Psoas muscle (tissue), 8 donors: Measurements from ENCODE around the gene SEMA6D. TPM values are rescaled to one million over a fixed set of nuclear protein-coding genes. Genes with fewer than 3 reads are reported as not detected.

Source experiments
- ATAC-seq, 4 donors: fragments of 200-7000 bp; cut with Tn5 transposase; one replicate each; pipeline ENCODE4 v1.9.1; 2020; ENCODE audit warnings: moderate library complexity in 3 of 4, mild to moderate bottlenecking in 2 of 4
- DNase-seq, 2 donors: peaks; one replicate each; pipeline ENCODE4 v3.0.0-alpha.2; 2020
- H3K27ac ChIP-seq: fragments of 200-600 bp; one replicate; pipeline ENCODE4 v1.8.0; 2022
- H3K27me3 ChIP-seq, 3 donors: fragments of 200-600 bp in 1 of 3; one replicate each; pipeline versions ENCODE4 v1.6.1 to v1.8.0; 2013 to 2022; ENCODE audit warnings: low read length in 2 of 3, mild to moderate bottlenecking in 2 of 3, moderate library complexity in 1 of 3; ENCODE audit not compliant: insufficient read depth in 3 of 3
- H3K36me3 ChIP-seq, 2 donors: fragments of 200-600 bp in 1 of 2; one replicate each; pipeline versions ENCODE4 v1.6.1 to v1.8.0; 2013 to 2022; ENCODE audit warnings: low read depth in 1 of 2, mild to moderate bottlenecking in 1 of 2, moderate library complexity in 1 of 2; ENCODE audit not compliant: insufficient read depth in 1 of 2
- H3K4me1 ChIP-seq: fragments of 200-600 bp; one replicate; pipeline ENCODE4 v1.8.0; 2022
- H3K4me3 ChIP-seq: fragments of 200-600 bp; one replicate; pipeline ENCODE4 v1.8.0; 2022; ENCODE audit warnings: mild to moderate bottlenecking
- H3K9me3 ChIP-seq: fragments of 200-600 bp; one replicate; pipeline ENCODE4 v1.8.0; 2022
- CTCF ChIP-seq: fragments of 200-600 bp; IDR thresholded peaks from one replicate; pipeline ENCODE4 v1.8.0; 2022; ENCODE audit warnings: antibody characterized with exemption
- WGBS, 3 donors: extraction: QIAGEN DNeasy Blood & Tissue Kit; methylation state at CpG; one replicate each; pipeline versions ENCODE4 v1.1.6 to v1.1.7; 2013; 5-methylcytosine and 5-hydroxymethylcytosine counted together
- intact Hi-C, 2 donors: fragments of 100-400 bp; cut with DNase I; formaldehyde crosslinking; loops; one replicate each; pipeline versions ENCODE4 v1.11.0 to v1.14.2; 2022
- polyA plus RNA-seq, 3 donors: library from polyadenylated mRNA; stranded (reverse); fragments of 200-250 nt; gene quantifications; one replicate each; pipeline ENCODE4 v1.2.3, GENCODE V29; 2013
- total RNA-seq, 4 donors: library from RNA; stranded (reverse); fragmentation: NEBNext Ultra II Directional in 2 of 4; extraction: Animal tissue kit (Norgen Biotek cat#: 25700) in 2 of 4; gene quantifications; one replicate each; pipeline versions ENCODE4 v1.2.1 to v1.2.4, GENCODE V29; 2021 to 2023
- donor health status: healthy with polysubstance abuse.
- donor health status: DM: no; HTN: no; CAD: no; lungs with moderate emphysema.
- donor health status: Bipolar disorder and iron deficiency.
- donor health status: healthy.
- donor health status: DM: yes; HTN: yes; CAD: no.
- donor health status: DM: no; HTN: no; CAD: no.
- donor health status: DM: no; HTN: no; CAD: no.
- donor health status: DM: yes; HTN: yes; CAD: no.

Gene SEMA6D
- total and polyA plus RNA-seq, 7 donors, result 1.1 to 7.4 (median 3.6) TPM

GRCh38 chr15:47744973-47745372, 27.7 kb downstream of the SEMA6D start:
- TF ChIP-seq CTCF, result no peak
- Histone ChIP-seq H3K4me1 (peaks cover 24% of the 10 kb centered on the region), H3K27ac (no peak overlapping the region), H3K36me3 (no peaks in the 10 kb centered on the region), H3K9me3 (no peaks in the 10 kb centered on the region), H3K27me3 (no peaks in the 10 kb centered on the region), H3K4me3 (no peak overlapping the region)
- ATAC-seq (no peak), DNase-seq (no peak)
- 90 to 100% (median 98%) methylated on average over 2 of the region's 2 CpGs for WGBS, 3 donors
- intact Hi-C loops, result loop anchor here in 1 of 2 donors (10.0 kb wide), 1 partner anchor 550 kb away; no protein-coding TSS in a partner anchor

GRCh38 chr15:47746516-47746915, 29.2 kb downstream of the SEMA6D start:
- Histone ChIP-seq H3K27me3 (no peaks in the 10 kb centered on the region), H3K36me3 (no peaks in the 10 kb centered on the region), H3K4me3 (no peak overlapping the region), H3K9me3 (no peaks in the 10 kb centered on the region), H3K4me1 (peaks cover 39% of the 10 kb centered on the region), H3K27ac (peak overlapping the region; percentile 37)
- DNase-seq (no peak), ATAC-seq (no peak)
- no peak for TF ChIP-seq CTCF
- WGBS, 3 donors, result 47 to 52% (median 49%) methylated on average over 3 of the region's 3 CpGs
- intact Hi-C loops, result loop anchor here in 1 of 2 donors (10.0 kb wide), 1 partner anchor 552 kb away; no protein-coding TSS in a partner anchor

- 20 to 35% (median 30%) methylated on average over 2 of the region's 2 CpGs for WGBS, 3 donors
- DNase-seq (no peak), ATAC-seq (peak; percentile 94 to 98 (median 96))
- no peak for TF ChIP-seq CTCF
- Histone ChIP-seq H3K4me3 (no peak overlapping the region), H3K27me3 (no peaks in the 10 kb centered on the region), H3K36me3 (no peaks in the 10 kb centered on the region), H3K27ac (peak overlapping the region; percentile 87), H3K4me1 (peaks cover 41% of the 10 kb centered on the region), H3K9me3 (no peaks in the 10 kb centered on the region)
- intact Hi-C loops, result no loop called here
These were observed 32.9 kb downstream of the SEMA6D start for GRCh38 chr15:47750030-47750739.

- H3K36me3 ChIP-seq, result no peaks in the 10 kb centered on the region
- H3K27me3 ChIP-seq, result no peaks in the 10 kb centered on the region
- peak overlapping the region; percentile 87 for H3K27ac ChIP-seq
- 53 to 69% (median 60%) methylated on average over 4 of the region's 4 CpGs for WGBS, 3 donors
- TF ChIP-seq CTCF, result no peak
- peaks cover 40% of the 10 kb centered on the region for H3K4me1 ChIP-seq
- intact Hi-C loops, result no loop called here
- peak; percentile 37 to 70 (median 50) for ATAC-seq
- no peaks in the 10 kb centered on the region for H3K9me3 ChIP-seq
- no peak for DNase-seq
- H3K4me3 ChIP-seq, result no peak overlapping the region
These were observed 33.5 kb downstream of the SEMA6D start for GRCh38 chr15:47750740-47751262.
